Left cardiac atrium (tissue), 4 donors: ENCODE measurements around the gene UBE2I. TPM values are rescaled to one million over a fixed set of nuclear protein-coding genes. Genes with fewer than 3 reads are reported as not detected.

Experiments
- ATAC-seq, 2 donors: fragments of 200-7000 bp; cut with Tn5 transposase; one replicate each; pipeline ENCODE4 v1.9.1; 2020; ENCODE audit warnings: mild to moderate bottlenecking in 2 of 2, moderate library complexity in 2 of 2
- DNase-seq: peaks from one replicate; pipeline ENCODE4 v3.0.0-alpha.2; 2020
- intact Hi-C, 2 donors: fragments of 100-400 bp; cut with DNase I; formaldehyde crosslinking; loops; one replicate each; pipeline versions ENCODE4 v1.14.1 to v1.15.1; 2022 to 2023
- total RNA-seq, 2 donors: library from RNA; stranded (reverse); fragmentation: NEBNext Ultra II Directional; extraction: Animal tissue kit (Norgen Biotek cat#: 25700); gene quantifications; one replicate each; pipeline ENCODE4 v1.2.1, GENCODE V29; 2021
- donor health status: DM: no; HTN: yes; CAD: no.
- donor health status: DM: no; HTN: yes; CAD: no; lungs with severe emphysema.
- donor health status: DM: yes; HTN: yes; CAD: no.
- donor health status: Dilated cardiomyopathy.

Gene UBE2I
- total RNA-seq, 2 donors from 2014 or later, result 74.3 to 80.8 TPM

- ATAC-seq (no peak), DNase-seq (no peak)
- intact Hi-C loops, result no loop called here
These were observed 33.5 kb upstream of the UBE2I start for GRCh38 chr16:1275791-1276579.

GRCh38 chr16:1276580-1276878 is 32.9 kb upstream of the UBE2I start:
- no peak for DNase-seq
- intact Hi-C loops, result no loop called here
- no peak for ATAC-seq

- ATAC-seq (no peak), DNase-seq (no peak)
- intact Hi-C loops, result no loop called here
These were observed 32.3 kb upstream of the UBE2I start for GRCh38 chr16:1277151-1277598.

- ATAC-seq (no peak), DNase-seq (no peak)
- intact Hi-C loops, result no loop called here
These were observed 31.7 kb upstream of the UBE2I start for GRCh38 chr16:1277617-1278282.

- no peak for ATAC-seq
- intact Hi-C loops, result no loop called here
- no peak for DNase-seq
These were observed 31.0 kb upstream of the UBE2I start for GRCh38 chr16:1278477-1278876.

GRCh38 chr16:1279081-1279944 is 30.1 kb upstream of the UBE2I start:
- no peak for ATAC-seq
- intact Hi-C loops, result no loop called here
- DNase-seq, result no peak

GRCh38 chr16:1279945-1280589 is 29.4 kb upstream of the UBE2I start:
- intact Hi-C loops, result no loop called here
- no peak for ATAC-seq

GRCh38 chr16:1280783-1281182 is 28.7 kb upstream of the UBE2I start:
- DNase-seq (no peak), ATAC-seq (no peak)
- intact Hi-C loops, result no loop called here

More at GRCh38 chr16:1279945-1280589, 29.4 kb upstream of the UBE2I start:
- no peak for DNase-seq

- no peak for DNase-seq
- intact Hi-C loops, result no loop called here
These were observed 27.9 kb upstream of the UBE2I start for GRCh38 chr16:1281517-1281916.

GRCh38 chr16:1282324-1282973 is 27.0 kb upstream of the UBE2I start:
- intact Hi-C loops, result no loop called here
- ATAC-seq, result no peak
- no peak for DNase-seq

More at GRCh38 chr16:1281517-1281916, 27.9 kb upstream of the UBE2I start:
- no peak for ATAC-seq

GRCh38 chr16:1283296-1283695 is 26.1 kb upstream of the UBE2I start:
- ATAC-seq, result no peak
- intact Hi-C loops, result no loop called here
- no peak for DNase-seq

GRCh38 chr16:1283996-1284616 is 25.3 kb upstream of the UBE2I start:
- intact Hi-C loops, result no loop called here
- ATAC-seq (no peak), DNase-seq (no peak)

GRCh38 chr16:1285669-1286512 is 23.5 kb upstream of the UBE2I start:
- intact Hi-C loops, result no loop called here
- DNase-seq (no peak), ATAC-seq (no peak)

GRCh38 chr16:1286513-1287094 is 22.8 kb upstream of the UBE2I start:
- intact Hi-C loops, result no loop called here
- ATAC-seq (no peak), DNase-seq (no peak)

GRCh38 chr16:1287982-1288670 is 21.3 kb upstream of the UBE2I start:
- intact Hi-C loops, result no loop called here
- DNase-seq (no peak), ATAC-seq (peak; percentile 70 to 77)

- peak; percentile 48 to 51 for ATAC-seq
- intact Hi-C loops, result no loop called here
- no peak for DNase-seq
These were observed 20.5 kb upstream of the UBE2I start for GRCh38 chr16:1288813-1289476.
